CD14-positive monocyte (primary cell): ENCODE results near the gene LIMCH1. TPM values are rescaled to one million over a fixed set of nuclear protein-coding genes. Genes with fewer than 3 reads are reported as not detected.

Source experiments
- DNase-seq, 3 donors: peaks; one replicate each; pipeline ENCODE4 v3.0.0-alpha.2; 2011 to 2022
- H2AFZ ChIP-seq: 2 replicates; pipeline ENCODE4 v1.6.0; 2012; ENCODE audit warnings: mild to moderate bottlenecking, low read depth, low read length, inconsistent platforms; ENCODE audit not compliant: insufficient read depth, poor library complexity, severe bottlenecking
- H3K27ac ChIP-seq, 2 donors: 1 replicate in 1 of 2; 2 replicates in 1 of 2; pipeline ENCODE4 v1.5.1; 2012 to 2013; ENCODE audit warnings: low read length in 2 of 2, control low read depth in 1 of 2, inconsistent platforms in 1 of 2, low read depth in 1 of 2, mild to moderate bottlenecking in 1 of 2
- H3K27me3 ChIP-seq, 2 donors: one replicate each; pipeline versions ENCODE4 v1.6.0 to v1.6.1; 2011 to 2013; ENCODE audit warnings: low read length in 2 of 2; ENCODE audit not compliant: control insufficient read depth in 2 of 2, insufficient read depth in 2 of 2
- H3K36me3 ChIP-seq, 2 donors: replicated peaks in 1 of 2; 1 replicate in 1 of 2; 2 replicates in 1 of 2; pipeline versions ENCODE4 v1.5.1 to v1.6.1; 2012 to 2013; ENCODE audit warnings: low read length in 2 of 2, control low read depth in 1 of 2, inconsistent platforms in 1 of 2, mild to moderate bottlenecking in 1 of 2; ENCODE audit not compliant: insufficient read depth in 2 of 2, control insufficient read depth in 1 of 2
- H3K4me1 ChIP-seq, 2 donors: 1 replicate in 1 of 2; 2 replicates in 1 of 2; pipeline versions ENCODE4 v1.5.1 to v1.6.1; 2012 to 2013; ENCODE audit warnings: low read length in 2 of 2, control low read depth in 1 of 2, inconsistent platforms in 1 of 2, mild to moderate bottlenecking in 1 of 2, moderate library complexity in 1 of 2; ENCODE audit not compliant: insufficient read depth in 2 of 2, control insufficient read depth in 1 of 2
- H3K4me2 ChIP-seq: replicated peaks from 2 replicates; pipeline ENCODE3; 2012; ENCODE audit warnings: low read length, moderate library complexity, mild to moderate bottlenecking; ENCODE audit not compliant: poor library complexity, severe bottlenecking; ENCODE audit errors: extremely low read depth
- H3K4me3 ChIP-seq, 3 experiments: fragments of 200-600 bp in 1 of 3; sonication (generic) in 1 of 3; replicated peaks in 1 of 3; 1 replicate in 2 of 3; 2 replicates in 1 of 3; pipeline ENCODE4 v1.5.1; 2011 to 2013; ENCODE audit warnings: low read length in 3 of 3, mild to moderate bottlenecking in 3 of 3, control low read depth in 2 of 3, low read depth in 2 of 3, inconsistent platforms in 1 of 3, moderate library complexity in 1 of 3
- H3K79me2 ChIP-seq: 2 replicates; pipeline ENCODE4 v1.6.0; 2012; ENCODE audit warnings: mild to moderate bottlenecking, control low read depth, inconsistent platforms, low read length, moderate library complexity; ENCODE audit not compliant: insufficient read depth
- H3K9ac ChIP-seq: 2 replicates; pipeline ENCODE4 v1.6.0; 2017; ENCODE audit warnings: low read length, mild to moderate bottlenecking; ENCODE audit not compliant: insufficient read depth, poor library complexity, severe bottlenecking
- H3K9me3 ChIP-seq, 2 donors: replicated peaks in 1 of 2; 1 replicate in 1 of 2; 2 replicates in 1 of 2; pipeline versions ENCODE4 v1.5.1 to v1.6.1; 2012 to 2013; ENCODE audit warnings: low read length in 2 of 2, control low read depth in 1 of 2; ENCODE audit not compliant: control insufficient read depth in 1 of 2, insufficient read depth in 1 of 2
- H4K20me1 ChIP-seq: 2 replicates; pipeline ENCODE4 v1.6.0; 2012; ENCODE audit warnings: mild to moderate bottlenecking, low read length, control low read depth, moderate library complexity; ENCODE audit not compliant: insufficient read depth
- H3K27ac Mint-ChIP-seq, 7 donors: one replicate each; pipeline ENCODE4 v1.8.0; 2020; ENCODE audit warnings: mild to moderate bottlenecking in 7 of 7, mixed read lengths in 7 of 7, moderate library complexity in 6 of 7, inconsistent platforms in 2 of 7
- H3K27me3 Mint-ChIP-seq, 3 donors: one replicate each; pipeline ENCODE4 v1.8.0; 2021 to 2022; ENCODE audit warnings: low read depth in 3 of 3, mild to moderate bottlenecking in 3 of 3, mixed read lengths in 3 of 3, moderate library complexity in 3 of 3, inconsistent platforms in 1 of 3
- H3K36me3 Mint-ChIP-seq, 2 donors: one replicate each; pipeline ENCODE4 v1.8.0; 2020; ENCODE audit warnings: mixed read lengths in 2 of 2, inconsistent platforms in 1 of 2, mild to moderate bottlenecking in 1 of 2
- H3K4me1 Mint-ChIP-seq: one replicate; pipeline ENCODE4 v1.8.0; 2020; ENCODE audit warnings: mild to moderate bottlenecking, mixed read lengths
- H3K4me3 Mint-ChIP-seq, 2 donors: one replicate each; pipeline ENCODE4 v1.8.0; 2020; ENCODE audit warnings: mild to moderate bottlenecking in 2 of 2, mixed read lengths in 2 of 2, moderate library complexity in 1 of 2
- H3K9me3 Mint-ChIP-seq, 7 donors: one replicate each; pipeline ENCODE4 v1.8.0; 2020 to 2022; ENCODE audit warnings: mixed read lengths in 7 of 7, mild to moderate bottlenecking in 6 of 7, moderate library complexity in 6 of 7, inconsistent platforms in 2 of 7
- WGBS: methylation state at CpG from one replicate; pipeline ENCODE4 v1.1.5; 2013; ENCODE audit warnings: missing lambda C conversion rate; ENCODE audit not compliant: insufficient coverage; 5-methylcytosine and 5-hydroxymethylcytosine counted together
- intact Hi-C, 2 donors: fragments of 100-400 bp; cut with micrococcal nuclease; formaldehyde crosslinking; loops; one replicate each; pipeline versions ENCODE4 v1.15.0 to v1.15.1; 2023
- polyA plus RNA-seq, 3 donors: library from polyadenylated mRNA; depleted of rRNA in 1 of 3; unstranded in 2 of 3; stranded (reverse) in 1 of 3; fragments of 300-500 nt in 2 of 3; fragments of >200 nt in 1 of 3; fragmentation: Illumina TruSeq in 2 of 3; gene quantifications; 1 replicate in 2 of 3; 2 replicates in 1 of 3; pipeline ENCODE4 v1.2.3, GENCODE V29; 2012 to 2021
- TF ChIP-seq, protein P1 (sequence below): fragments of 200-600 bp; IDR thresholded peaks from one replicate; pipeline ENCODE4 v1.8.0; 2022; ENCODE audit warnings: antibody characterized with exemption, mild to moderate bottlenecking

LIMCH1 gene
- polyA plus RNA-seq, 3 donors, result 0.25 to 0.64 (median 0.32) TPM

DNA sequence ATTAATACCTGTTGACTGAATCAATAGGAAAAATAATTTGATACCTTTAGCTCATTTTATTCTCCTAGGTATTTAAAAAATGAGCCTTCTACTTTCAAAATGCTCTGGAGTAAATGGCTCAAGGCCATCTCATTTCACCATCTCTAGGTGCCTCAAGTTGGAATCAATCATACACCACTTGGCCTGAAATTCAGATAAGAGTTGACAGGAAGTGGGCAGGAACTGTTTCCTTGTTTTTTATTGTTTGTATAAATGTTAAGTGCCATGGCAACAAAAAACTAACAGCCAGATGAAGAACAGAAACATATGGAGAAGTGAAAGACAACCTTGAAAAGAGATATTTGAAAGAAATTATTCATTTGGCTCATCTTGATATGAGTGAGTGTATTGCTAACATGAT lies 12.4 kb downstream of the LIMCH1 start:
- Mint-ChIP-seq H3K4me1 (no peaks in the 10 kb centered on the region), H3K27me3 (peaks cover 0 to 5% (median 0%) of the 10 kb centered on the region in 3 donors), H3K36me3 (no peaks in the 10 kb centered on the region), H3K4me3 (no peak overlapping the region), H3K27ac (no peak overlapping the region), H3K9me3 (peaks cover 0 to 3% (median 0%) of the 10 kb centered on the region in 7 donors)
- Histone ChIP-seq H3K9me3 (no peaks in the 10 kb centered on the region), H3K9ac (no peak overlapping the region), H3K27ac (no peak overlapping the region), H3K79me2 (no peaks in the 10 kb centered on the region), H3K27me3 (no peaks in the 10 kb centered on the region), H3K36me3 (no peaks in the 10 kb centered on the region), H3K4me2 (no peak overlapping the region), H4K20me1 (no peaks in the 10 kb centered on the region), H2AFZ (no peak overlapping the region), H3K4me3 (no peak overlapping the region), H3K4me1 (no peaks in the 10 kb centered on the region)
- DNase-seq, result peak in 1 of 3 donors; percentile 9
- TF ChIP-seq, protein P1, sequence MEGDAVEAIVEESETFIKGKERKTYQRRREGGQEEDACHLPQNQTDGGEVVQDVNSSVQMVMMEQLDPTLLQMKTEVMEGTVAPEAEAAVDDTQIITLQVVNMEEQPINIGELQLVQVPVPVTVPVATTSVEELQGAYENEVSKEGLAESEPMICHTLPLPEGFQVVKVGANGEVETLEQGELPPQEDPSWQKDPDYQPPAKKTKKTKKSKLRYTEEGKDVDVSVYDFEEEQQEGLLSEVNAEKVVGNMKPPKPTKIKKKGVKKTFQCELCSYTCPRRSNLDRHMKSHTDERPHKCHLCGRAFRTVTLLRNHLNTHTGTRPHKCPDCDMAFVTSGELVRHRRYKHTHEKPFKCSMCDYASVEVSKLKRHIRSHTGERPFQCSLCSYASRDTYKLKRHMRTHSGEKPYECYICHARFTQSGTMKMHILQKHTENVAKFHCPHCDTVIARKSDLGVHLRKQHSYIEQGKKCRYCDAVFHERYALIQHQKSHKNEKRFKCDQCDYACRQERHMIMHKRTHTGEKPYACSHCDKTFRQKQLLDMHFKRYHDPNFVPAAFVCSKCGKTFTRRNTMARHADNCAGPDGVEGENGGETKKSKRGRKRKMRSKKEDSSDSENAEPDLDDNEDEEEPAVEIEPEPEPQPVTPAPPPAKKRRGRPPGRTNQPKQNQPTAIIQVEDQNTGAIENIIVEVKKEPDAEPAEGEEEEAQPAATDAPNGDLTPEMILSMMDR, result no peak
- intact Hi-C loops, result no loop called here

DNA sequence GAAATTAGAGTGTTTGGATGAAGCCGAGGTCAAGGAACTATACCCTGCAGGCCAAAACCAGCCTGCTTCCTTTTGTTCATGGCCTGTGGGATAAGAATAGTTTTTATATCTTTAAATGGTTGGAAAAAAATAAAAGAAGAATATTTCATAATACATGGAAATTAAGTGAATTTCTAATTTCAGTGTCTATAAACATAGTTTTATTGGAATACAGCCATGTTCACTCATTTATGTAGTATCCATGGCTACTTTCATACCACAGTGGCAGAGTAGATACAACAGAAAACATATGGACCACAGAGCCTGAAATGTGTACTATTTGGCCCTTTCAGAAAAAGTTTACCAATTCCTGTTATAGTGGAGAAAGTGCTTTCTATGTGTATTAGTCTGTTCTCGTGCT lies 13.6 kb downstream of the LIMCH1 start:
- Histone ChIP-seq H2AFZ (no peak overlapping the region), H3K79me2 (no peaks in the 10 kb centered on the region), H3K9me3 (no peaks in the 10 kb centered on the region), H3K4me3 (no peak overlapping the region), H3K27me3 (no peaks in the 10 kb centered on the region), H4K20me1 (no peaks in the 10 kb centered on the region), H3K4me1 (no peaks in the 10 kb centered on the region), H3K27ac (no peak overlapping the region), H3K4me2 (no peak overlapping the region), H3K36me3 (no peaks in the 10 kb centered on the region), H3K9ac (no peak overlapping the region)
- Mint-ChIP-seq H3K27me3 (peaks cover 0 to 3% (median 0%) of the 10 kb centered on the region in 3 donors), H3K4me3 (no peak overlapping the region), H3K4me1 (no peaks in the 10 kb centered on the region), H3K27ac (no peak overlapping the region), H3K9me3 (peaks cover 0 to 2% (median 0%) of the 10 kb centered on the region in 7 donors), H3K36me3 (no peaks in the 10 kb centered on the region)
- intact Hi-C loops, result no loop called here
- DNase-seq, result no peak
- TF ChIP-seq, protein P1, result no peak
- no CpG with 5 or more reads among the region's 2 CpGs for WGBS
